Stimulated activated CD8-positive, alpha-beta memory T cell treated with anti-CD3 and anti-CD28 coated beads, Interleukin-15, amount 100 ng/mL, for 1 hour (primary cell): ENCODE data around the gene PRSS1.

Experiments used
- DNase-seq: peaks from one replicate; pipeline ENCODE4 v3.0.0-alpha.2; 2020; ENCODE audit warnings: low read depth

PRSS1 gene

DNA sequence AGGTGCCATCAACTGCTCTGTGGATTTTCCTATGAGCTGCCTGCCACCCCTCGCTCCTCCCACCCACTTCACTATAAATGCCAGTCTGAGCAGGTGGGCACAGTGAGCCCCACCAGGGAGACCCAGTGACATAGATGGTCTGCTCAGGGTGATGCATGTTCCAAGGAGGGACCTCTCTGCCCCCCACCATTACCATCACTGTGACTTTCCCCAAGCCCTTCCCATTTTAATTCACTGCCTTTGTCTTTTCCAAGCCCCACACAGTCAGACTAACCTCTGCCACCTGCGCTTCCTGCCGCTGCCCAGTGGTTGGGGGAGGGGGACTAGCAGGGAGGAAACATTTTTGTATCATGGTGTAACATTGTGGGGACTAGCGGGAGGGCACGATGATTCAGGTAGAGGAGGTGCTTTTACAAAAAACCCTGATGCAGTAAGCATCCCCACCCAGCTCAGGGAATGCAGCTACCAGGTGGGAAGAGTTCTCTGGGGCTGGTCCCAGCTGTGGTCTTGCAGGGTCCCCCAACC lies 46.1 kb downstream of the PRSS1 start:
- DNase-seq: no peak

DNA sequence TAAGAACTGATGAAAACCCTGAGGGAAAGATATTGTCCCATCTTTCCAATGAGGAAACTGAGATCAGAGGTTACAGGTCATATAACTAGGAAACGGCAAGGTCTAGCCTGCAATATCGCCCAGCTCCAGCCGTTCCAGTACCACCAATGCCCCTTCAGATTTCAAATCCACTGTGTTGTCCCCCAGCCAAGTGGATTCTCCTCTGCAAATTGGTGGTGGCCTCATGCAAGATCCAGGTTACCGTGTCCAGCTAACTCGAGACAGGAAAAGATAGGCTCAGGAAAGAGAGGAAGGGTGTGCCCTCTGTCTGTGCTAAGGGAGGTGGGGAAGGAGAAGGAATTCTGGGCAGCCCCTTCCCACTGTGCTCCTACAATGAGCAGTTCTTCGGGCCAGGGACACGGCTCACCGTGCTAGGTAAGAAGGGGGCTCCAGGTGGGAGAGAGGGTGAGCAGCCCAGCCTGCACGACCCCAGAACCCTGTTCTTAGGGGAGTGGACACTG lies 46.8 kb downstream of the PRSS1 start:
- DNase-seq: no peak

DNA sequence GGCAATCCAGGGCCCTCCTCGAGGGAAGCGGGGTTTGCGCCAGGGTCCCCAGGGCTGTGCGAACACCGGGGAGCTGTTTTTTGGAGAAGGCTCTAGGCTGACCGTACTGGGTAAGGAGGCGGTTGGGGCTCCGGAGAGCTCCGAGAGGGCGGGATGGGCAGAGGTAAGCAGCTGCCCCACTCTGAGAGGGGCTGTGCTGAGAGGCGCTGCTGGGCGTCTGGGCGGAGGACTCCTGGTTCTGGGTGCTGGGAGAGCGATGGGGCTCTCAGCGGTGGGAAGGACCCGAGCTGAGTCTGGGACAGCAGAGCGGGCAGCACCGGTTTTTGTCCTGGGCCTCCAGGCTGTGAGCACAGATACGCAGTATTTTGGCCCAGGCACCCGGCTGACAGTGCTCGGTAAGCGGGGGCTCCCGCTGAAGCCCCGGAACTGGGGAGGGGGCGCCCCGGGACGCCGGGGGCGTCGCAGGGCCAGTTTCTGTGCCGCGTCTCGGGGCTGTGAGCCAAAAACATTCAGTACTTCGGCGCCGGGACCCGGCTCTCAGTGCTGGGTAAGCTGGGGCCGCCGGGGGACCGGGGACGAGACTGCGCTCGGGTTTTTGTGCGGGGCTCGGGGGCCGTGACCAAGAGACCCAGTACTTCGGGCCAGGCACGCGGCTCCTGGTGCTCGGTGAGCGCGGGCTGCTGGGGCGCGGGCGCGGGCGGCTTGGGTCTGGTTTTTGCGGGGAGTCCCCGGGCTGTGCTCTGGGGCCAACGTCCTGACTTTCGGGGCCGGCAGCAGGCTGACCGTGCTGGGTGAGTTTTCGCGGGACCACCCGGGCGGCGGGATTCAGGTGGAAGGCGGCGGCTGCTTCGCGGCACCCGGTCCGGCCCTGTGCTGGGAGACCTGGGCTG lies 47.5 kb downstream of the PRSS1 start:
- no peak for DNase-seq

DNA sequence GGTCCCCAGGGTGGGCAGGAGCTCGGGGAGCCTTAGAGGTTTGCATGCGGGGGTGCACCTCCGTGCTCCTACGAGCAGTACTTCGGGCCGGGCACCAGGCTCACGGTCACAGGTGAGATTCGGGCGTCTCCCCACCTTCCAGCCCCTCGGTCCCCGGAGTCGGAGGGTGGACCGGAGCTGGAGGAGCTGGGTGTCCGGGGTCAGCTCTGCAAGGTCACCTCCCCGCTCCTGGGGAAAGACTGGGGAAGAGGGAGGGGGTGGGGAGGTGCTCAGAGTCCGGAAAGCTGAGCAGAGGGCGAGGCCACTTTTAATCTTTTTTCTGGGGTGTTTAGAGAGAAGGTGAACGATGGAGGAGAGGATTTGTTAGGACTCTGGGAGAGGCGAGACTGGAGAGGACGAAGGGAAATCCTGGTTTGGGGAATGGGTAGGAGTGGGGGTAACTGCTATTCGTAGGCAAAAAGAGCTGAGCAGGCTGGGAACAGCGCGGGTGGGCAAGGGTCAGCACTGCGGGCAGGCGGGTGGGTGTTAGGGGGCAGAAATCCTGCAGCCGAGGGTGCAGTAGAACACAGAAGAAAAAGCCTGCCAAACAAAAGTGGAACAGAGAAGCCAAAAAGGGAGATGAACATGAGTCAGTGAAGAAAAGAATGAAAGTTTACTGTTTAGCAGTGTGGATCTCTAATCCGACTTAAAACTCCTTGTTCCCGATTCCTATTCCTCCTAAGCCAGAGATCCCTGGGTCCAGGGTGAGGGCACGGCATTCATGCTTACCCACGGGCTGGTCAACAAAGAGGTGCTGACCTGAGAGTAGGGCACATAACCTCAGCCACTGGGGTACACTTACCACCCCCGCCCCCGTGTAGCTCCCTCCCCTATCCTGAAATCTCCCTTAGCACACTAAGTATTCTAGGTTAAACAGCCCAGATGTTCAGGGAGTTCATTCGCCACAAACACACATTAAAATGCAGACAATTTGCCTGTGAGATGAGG lies 48.4 kb downstream of the PRSS1 start:
- no peak for DNase-seq

DNA sequence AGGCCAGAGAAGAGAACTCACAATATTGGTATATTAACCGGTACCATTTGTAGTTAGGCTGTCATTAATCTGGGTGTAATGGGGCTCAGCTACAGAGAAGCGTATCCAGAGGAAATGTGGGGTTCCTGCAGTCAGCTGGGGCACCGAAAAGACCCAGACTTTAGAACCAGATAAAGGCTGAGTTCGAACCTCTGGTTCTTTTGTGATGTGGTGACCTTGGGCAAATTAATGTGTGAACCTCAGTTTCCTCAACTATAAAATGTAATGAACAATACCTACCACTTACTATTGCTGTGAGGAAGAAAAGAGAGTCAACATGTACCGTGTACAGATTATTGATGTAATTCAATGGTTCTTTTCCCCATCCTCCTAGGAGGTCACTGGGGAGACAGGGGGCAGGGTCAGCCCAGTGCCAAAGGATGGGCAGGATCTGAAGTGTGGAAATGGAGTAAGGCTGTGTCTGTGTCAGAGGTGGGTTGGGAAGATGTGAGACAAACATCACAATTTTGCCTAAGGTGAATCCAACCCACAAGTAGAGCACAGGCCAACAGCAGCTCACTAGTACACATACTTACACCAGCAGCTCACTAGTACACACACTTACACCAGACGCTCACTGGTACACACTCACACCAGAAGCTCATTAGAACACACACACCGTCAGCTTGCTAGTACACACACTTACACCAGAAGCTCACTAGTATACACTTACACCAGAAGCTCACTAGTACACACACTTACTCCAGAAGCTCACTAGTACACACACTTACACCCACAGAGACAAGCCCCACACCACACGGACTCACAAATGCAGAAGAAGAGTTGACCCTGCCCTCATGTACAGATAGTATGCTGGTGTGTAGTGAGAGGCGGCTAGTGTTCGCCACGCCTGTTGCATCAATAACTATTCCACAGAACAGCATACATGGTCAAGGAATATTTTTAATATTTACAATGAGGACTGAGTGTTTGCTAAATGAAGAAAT lies 49.5 kb downstream of the PRSS1 start:
- DNase-seq: no peak

DNA sequence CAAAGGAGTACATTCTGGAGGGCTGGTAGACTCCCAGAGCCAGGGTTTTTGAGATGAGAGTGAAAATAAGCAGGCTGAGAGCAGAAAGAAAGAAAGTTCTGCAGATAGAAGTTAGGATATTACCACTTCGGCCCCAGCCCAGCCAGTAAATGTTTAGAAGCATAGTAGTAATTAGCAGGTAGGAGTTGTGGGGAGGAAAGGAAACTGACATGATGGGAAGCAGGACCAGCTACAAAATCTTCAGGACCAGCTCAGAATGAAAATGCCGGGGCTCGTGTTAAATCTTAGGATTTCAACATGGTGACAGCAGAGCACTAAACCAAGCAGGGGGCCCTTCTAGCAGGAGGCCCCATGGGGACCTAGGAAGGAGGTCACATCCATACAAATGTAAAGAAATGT lies 50.2 kb downstream of the PRSS1 start:
- DNase-seq: no peak

DNA sequence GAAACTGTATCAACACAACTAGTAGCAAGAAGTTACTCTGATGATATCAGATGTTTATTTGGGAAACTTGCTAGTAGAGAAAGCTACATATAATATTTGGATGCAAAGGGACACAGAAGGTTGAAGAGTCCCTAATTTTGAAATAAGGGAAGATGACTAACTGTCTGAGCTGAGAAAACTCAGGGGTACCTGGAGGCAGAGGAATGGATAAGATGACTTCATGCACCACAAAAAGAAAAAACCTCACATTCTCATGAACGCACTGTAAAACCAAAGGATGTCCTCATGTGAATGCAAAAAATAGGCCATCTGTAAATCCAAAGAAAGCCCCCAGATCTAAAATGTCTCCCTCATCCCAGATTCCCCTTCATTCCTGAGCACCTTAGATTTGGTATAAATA lies 50.8 kb downstream of the PRSS1 start:
- DNase-seq: no peak

DNA sequence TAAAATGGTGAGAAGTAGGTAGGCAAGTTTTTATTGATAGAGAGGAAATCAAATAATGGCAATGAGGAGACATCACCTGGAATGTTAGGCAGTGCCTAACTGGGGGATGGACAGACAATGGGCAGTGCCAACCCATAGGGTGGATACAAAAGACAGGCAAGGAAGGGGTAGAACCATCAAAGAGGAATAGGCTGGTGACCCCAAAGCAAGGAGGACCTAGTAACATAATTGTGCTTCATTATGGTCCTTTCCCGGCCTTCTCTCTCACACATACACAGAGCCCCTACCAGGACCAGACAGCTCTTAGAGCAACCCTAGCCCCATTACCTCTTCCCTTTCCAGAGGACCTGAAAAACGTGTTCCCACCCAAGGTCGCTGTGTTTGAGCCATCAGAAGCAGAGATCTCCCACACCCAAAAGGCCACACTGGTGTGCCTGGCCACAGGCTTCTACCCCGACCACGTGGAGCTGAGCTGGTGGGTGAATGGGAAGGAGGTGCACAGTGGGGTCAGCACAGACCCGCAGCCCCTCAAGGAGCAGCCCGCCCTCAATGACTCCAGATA lies 51.5 kb downstream of the PRSS1 start:
- DNase-seq: no peak

DNA sequence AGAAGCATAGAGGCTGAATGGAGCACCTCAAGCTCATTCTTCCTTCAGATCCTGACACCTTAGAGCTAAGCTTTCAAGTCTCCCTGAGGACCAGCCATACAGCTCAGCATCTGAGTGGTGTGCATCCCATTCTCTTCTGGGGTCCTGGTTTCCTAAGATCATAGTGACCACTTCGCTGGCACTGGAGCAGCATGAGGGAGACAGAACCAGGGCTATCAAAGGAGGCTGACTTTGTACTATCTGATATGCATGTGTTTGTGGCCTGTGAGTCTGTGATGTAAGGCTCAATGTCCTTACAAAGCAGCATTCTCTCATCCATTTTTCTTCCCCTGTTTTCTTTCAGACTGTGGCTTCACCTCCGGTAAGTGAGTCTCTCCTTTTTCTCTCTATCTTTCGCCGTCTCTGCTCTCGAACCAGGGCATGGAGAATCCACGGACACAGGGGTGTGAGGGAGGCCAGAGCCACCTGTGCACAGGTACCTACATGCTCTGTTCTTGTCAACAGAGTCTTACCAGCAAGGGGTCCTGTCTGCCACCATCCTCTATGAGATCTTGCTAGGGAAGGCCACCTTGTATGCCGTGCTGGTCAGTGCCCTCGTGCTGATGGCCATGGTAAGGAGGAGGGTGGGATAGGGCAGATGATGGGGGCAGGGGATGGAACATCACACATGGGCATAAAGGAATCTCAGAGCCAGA lies 52.5 kb downstream of the PRSS1 start:
- DNase-seq: no peak

DNA sequence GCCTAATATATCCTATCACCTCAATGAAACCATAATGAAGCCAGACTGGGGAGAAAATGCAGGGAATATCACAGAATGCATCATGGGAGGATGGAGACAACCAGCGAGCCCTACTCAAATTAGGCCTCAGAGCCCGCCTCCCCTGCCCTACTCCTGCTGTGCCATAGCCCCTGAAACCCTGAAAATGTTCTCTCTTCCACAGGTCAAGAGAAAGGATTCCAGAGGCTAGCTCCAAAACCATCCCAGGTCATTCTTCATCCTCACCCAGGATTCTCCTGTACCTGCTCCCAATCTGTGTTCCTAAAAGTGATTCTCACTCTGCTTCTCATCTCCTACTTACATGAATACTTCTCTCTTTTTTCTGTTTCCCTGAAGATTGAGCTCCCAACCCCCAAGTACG lies 53.0 kb downstream of the PRSS1 start:
- no peak for DNase-seq
